Left lung (tissue), 10 donors: ENCODE data around the gene ZNF827. TPM values are rescaled to one million over a fixed set of nuclear protein-coding genes. Genes with fewer than 3 reads are reported as not detected.

Experiments used
- ATAC-seq: fragments of 200-7000 bp; cut with Tn5 transposase; one replicate; pipeline ENCODE4 v1.9.1; 2020; ENCODE audit warnings: moderate library complexity
- DNase-seq, 4 donors: peaks; one replicate each; pipeline ENCODE4 v3.0.0-alpha.2; 2013 to 2020
- H3K27ac ChIP-seq, 2 donors: fragments of 200-600 bp; sonication (generic) in 1 of 2; one replicate each; pipeline versions ENCODE4 v1.5.0 to v1.8.0; 2020 to 2021
- H3K27me3 ChIP-seq, 2 donors: fragments of 200-600 bp; sonication (generic) in 1 of 2; one replicate each; pipeline versions ENCODE4 v1.5.0 to v1.8.0; 2020 to 2021
- H3K36me3 ChIP-seq, 2 donors: fragments of 200-600 bp; sonication (generic) in 1 of 2; one replicate each; pipeline versions ENCODE4 v1.5.0 to v1.8.0; 2020 to 2021
- H3K4me1 ChIP-seq, 2 donors: fragments of 200-600 bp; one replicate each; pipeline ENCODE4 v1.8.0; 2021
- H3K4me3 ChIP-seq, 2 donors: fragments of 200-600 bp; sonication (generic) in 1 of 2; one replicate each; pipeline versions ENCODE4 v1.5.0 to v1.8.0; 2020 to 2021; ENCODE audit warnings: mild to moderate bottlenecking in 1 of 2
- H3K9me3 ChIP-seq, 2 donors: fragments of 200-600 bp; sonication (generic) in 1 of 2; one replicate each; pipeline versions ENCODE4 v1.5.0 to v1.8.0; 2020 to 2021
- CTCF ChIP-seq, 2 donors: fragments of 200-600 bp; sonication (generic) in 1 of 2; IDR thresholded peaks; one replicate each; pipeline versions ENCODE4 v1.5.0 to v1.8.0; 2021; ENCODE audit warnings: antibody characterized with exemption in 2 of 2
- intact Hi-C, 2 donors: fragments of 100-400 bp; cut with DNase I; formaldehyde crosslinking; loops; one replicate each; pipeline versions ENCODE4 v1.11.2 to v1.14.2; 2022
- polyA plus RNA-seq, 6 donors: library from polyadenylated mRNA; unstranded; fragments of 120-200 nt; gene quantifications; one replicate each; pipeline ENCODE4 v1.2.1, GENCODE V29; 2013; ENCODE audit not compliant: insufficient read length in 6 of 6
- total RNA-seq, 2 donors: library from RNA; stranded (reverse); fragmentation: NEBNext Ultra II Directional; extraction: Animal tissue kit (Norgen Biotek cat#: 25700); gene quantifications; one replicate each; pipeline ENCODE4 v1.2.1, GENCODE V29; 2021
- donor health status: DM: no; HTN: yes; CAD: no.
- donor health status: DM: no; HTN: no; CAD: no.

Gene ZNF827
- total and polyA plus RNA-seq, 8 donors: 9.2 to 35.7 (median 32.7) TPM

- H3K27me3 ChIP-seq: no peaks in the 10 kb centered on the region
- no peak for TF ChIP-seq CTCF (IDR thresholded peaks at IDR 0.05)
- intact Hi-C loops: no loop called here
- no peak for DNase-seq
- no peaks in the 10 kb centered on the region for H3K4me1 ChIP-seq
- no peak overlapping the region for H3K4me3 ChIP-seq
- ATAC-seq: no peak
- no peak overlapping the region for H3K27ac ChIP-seq
- no peaks in the 10 kb centered on the region for H3K36me3 ChIP-seq
- H3K9me3 ChIP-seq: no peaks in the 10 kb centered on the region
These were observed 78.2 kb downstream of the ZNF827 start for GRCh38 chr4:145860446-145860845.

GRCh38 chr4:145859926-145860325 is 78.7 kb downstream of the ZNF827 start:
- ATAC-seq: no peak
- no peak for DNase-seq
- Histone ChIP-seq H3K9me3 (no peaks in the 10 kb centered on the region), H3K4me3 (no peak overlapping the region), H3K4me1 (no peaks in the 10 kb centered on the region), H3K36me3 (no peaks in the 10 kb centered on the region), H3K27me3 (no peaks in the 10 kb centered on the region), H3K27ac (no peak overlapping the region)
- no peak for TF ChIP-seq CTCF (IDR thresholded peaks at IDR 0.05)
- intact Hi-C loops: no loop called here

GRCh38 chr4:145859426-145859825 is 79.2 kb downstream of the ZNF827 start:
- no peaks in the 10 kb centered on the region for H3K4me1 ChIP-seq
- no peaks in the 10 kb centered on the region for H3K36me3 ChIP-seq
- H3K27ac ChIP-seq: no peak overlapping the region
- ATAC-seq (no peak), DNase-seq (peak in 1 of 4 donors; percentile 32)
- no peak overlapping the region for H3K4me3 ChIP-seq
- intact Hi-C loops: no loop called here
- no peaks in the 10 kb centered on the region for H3K9me3 ChIP-seq
- no peak for TF ChIP-seq CTCF (IDR thresholded peaks at IDR 0.05)
- H3K27me3 ChIP-seq: no peaks in the 10 kb centered on the region

DNA sequence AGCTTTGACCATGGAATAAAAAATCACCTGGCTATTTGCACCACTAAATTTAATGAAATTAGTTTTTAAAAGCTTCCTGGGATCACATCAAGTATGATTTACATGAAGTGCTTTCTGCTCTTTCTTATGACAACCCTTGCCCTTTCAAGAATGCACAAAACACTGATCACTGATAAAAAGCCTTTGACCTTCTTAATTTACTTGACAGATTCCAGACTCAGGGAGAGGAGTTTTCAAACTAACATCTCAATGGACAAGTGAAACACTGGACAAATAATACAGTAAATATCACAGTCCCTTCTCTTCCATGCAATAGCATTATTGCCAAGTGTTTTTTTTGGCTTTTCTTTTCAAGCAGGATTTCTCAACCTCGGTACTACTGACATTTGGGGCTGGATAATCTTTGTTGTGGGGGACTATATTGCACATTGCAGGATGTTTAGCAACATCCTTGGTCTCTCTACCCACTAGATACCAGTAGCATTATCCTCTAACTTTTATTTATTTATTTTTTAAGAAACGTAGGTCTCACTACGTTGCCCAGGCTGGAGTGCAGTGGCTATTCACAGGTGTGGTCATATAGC is 86.3 kb downstream of the ZNF827 start:
- ATAC-seq (no peak), DNase-seq (peak in 1 of 4 donors; percentile 45)

More for the DNA sequence above, 86.3 kb downstream of the ZNF827 start:
- Histone ChIP-seq H3K4me1 (no peaks in the 10 kb centered on the region), H3K9me3 (no peaks in the 10 kb centered on the region), H3K27me3 (no peaks in the 10 kb centered on the region), H3K27ac (no peak overlapping the region), H3K36me3 (no peaks in the 10 kb centered on the region), H3K4me3 (no peak overlapping the region)
- TF ChIP-seq CTCF (IDR thresholded peaks at IDR 0.05): no peak
- intact Hi-C loops: no loop called here
